ENCODE data around the gene CLPX.

- TF ChIP-seq CTCF (IDR thresholded peaks at IDR 0.05; ENCODE audit: borderline replicate concordance, extremely low read depth, low read length, poor library complexity, severe bottlenecking) (no peak), EZH2 (IDR thresholded peaks at IDR 0.05; ENCODE audit: borderline replicate concordance, low read depth, low read length, severe bottlenecking) (no peak)
These were observed 54.2 kb downstream of the CLPX start for GRCh38 chr15:65130941-65131340.

Data from DND-41 (cell line).